Smooth muscle cell of the umbilical artery (primary cell): ENCODE results near the gene OR51F1. TPM values are rescaled to one million over a fixed set of nuclear protein-coding genes. Genes with fewer than 3 reads are reported as not detected.

Experiments
- total RNA-seq: library from RNA; depleted of rRNA; stranded (reverse); fragments of >200 nt; gene quantifications from 2 replicates; pipeline ENCODE4 v1.2.3, GENCODE V29; 2014

The OR51F1 gene, protein sequence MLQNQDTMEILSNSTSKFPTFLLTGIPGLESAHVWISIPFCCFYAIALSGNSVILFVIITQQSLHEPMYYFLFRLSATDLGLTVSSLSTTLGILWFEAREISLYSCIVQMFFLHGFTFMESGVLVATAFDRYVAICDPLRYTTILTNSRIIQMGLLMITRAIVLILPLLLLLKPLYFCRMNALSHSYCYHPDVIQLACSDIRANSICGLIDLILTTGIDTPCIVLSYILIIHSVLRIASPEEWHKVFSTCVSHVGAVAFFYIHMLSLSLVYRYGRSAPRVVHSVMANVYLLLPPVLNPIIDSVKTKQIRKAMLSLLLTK
- not detected in 2 replicates for total RNA-seq

DNA sequence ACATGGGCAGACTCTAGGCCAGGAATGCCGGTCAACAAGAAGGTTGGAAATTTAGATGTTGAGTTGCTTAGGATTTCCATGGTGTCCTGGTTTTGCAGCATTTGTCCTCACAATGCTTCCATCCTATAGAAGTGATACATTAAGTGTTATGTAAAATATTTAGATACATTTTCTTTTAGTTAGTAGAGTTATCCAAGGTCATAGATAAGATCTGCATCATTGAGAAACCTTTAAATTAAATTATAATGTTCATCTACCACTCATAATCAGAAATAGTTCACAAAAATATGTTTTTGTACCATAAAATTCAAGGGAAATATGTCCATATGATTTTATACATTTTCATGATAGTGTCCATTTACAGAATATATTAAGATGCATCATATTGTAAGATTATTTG is at the start of gene OR51F1:
Gene OR51F1 (minus strand): TSS at position 101 of the 400 bp plus-strand sequence. CDS start 0 bp downstream, at position 101.

DNA sequence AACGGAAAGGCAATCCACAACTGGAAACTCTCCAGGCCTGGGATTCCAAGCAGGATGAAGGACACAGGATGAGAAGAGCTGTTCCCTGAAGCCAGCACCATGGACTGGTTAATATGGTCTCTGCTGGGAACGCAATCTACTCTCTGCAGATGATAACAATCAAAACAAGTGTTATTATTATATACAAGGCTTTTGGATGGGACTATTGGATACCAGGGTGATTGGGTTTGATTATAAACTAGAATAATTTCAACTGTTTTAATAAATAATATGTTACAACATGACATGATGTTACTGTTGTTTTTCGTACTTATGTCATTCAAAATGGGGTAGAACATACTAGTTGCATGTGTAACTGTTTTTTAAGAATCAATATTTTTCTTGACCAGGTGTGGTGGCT is 34.5 kb upstream of the OR51F1 start, which contains the start of gene OR52R1:
Gene OR52R1 (minus strand): TSS at position 101 of the 400 bp plus-strand sequence. CDS start 0 bp downstream, at position 101.

Other genes starting within 250 kb of the OR51F1 start
- gene OR52M1, start 224.7 kb downstream of the OR51F1 start, total RNA-seq: not detected in 2 replicates
- gene OR52I2, start 188.2 kb downstream of the OR51F1 start, total RNA-seq: not detected in 2 replicates
- gene OR52I1, start 175.9 kb downstream of the OR51F1 start, total RNA-seq: not detected in 2 replicates
- gene TRIM68, start 161.7 kb downstream of the OR51F1 start, total RNA-seq: 10.2 and 11.9 TPM in 2 replicates
- not detected in 2 replicates for gene OR51D1, start 132.5 kb downstream of the OR51F1 start, total RNA-seq
- gene OR51E1, start 126.0 kb downstream of the OR51F1 start, total RNA-seq: under 0.01 TPM in 1 of 2 replicates, not detected in the other
- 0.59 and 1.8 TPM in 2 replicates for gene OR51E2, start 72.1 kb downstream of the OR51F1 start, total RNA-seq
- not detected in 2 replicates for gene MMP26, start 65.2 kb downstream of the OR51F1 start, total RNA-seq
- gene OR52R1, start 34.4 kb upstream of the OR51F1 start, total RNA-seq: not detected in 2 replicates
- gene OR51F2, start 51.4 kb upstream of the OR51F1 start, total RNA-seq: not detected in 2 replicates
- gene OR51S1, start 79.3 kb upstream of the OR51F1 start, total RNA-seq: not detected in 2 replicates
- not detected in 2 replicates for gene OR51T1, start 112.0 kb upstream of the OR51F1 start, total RNA-seq
- gene OR51A7, start 133.8 kb upstream of the OR51F1 start, total RNA-seq: not detected in 2 replicates
- not detected in 2 replicates for gene OR51G2, start 149.4 kb upstream of the OR51F1 start, total RNA-seq
- not detected in 2 replicates for gene OR51G1, start 154.4 kb upstream of the OR51F1 start, total RNA-seq
- not detected in 2 replicates for gene OR51A4, start 177.7 kb upstream of the OR51F1 start, total RNA-seq
- gene OR51A2, start 185.8 kb upstream of the OR51F1 start, total RNA-seq: not detected in 2 replicates
- not detected in 2 replicates for gene OR51L1, start 224.9 kb upstream of the OR51F1 start, total RNA-seq